C4-2B (cell line): ENCODE results near the gene MAD2L2.

ENCODE experiments used
- CTCF ChIP-seq: fragments of 450-650 bp; conservative IDR thresholded peaks from 2 replicates; pipeline ENCODE4 v1.5.1; 2017; ENCODE audit warnings: mild to moderate bottlenecking
- ZFX ChIP-seq: fragments of 450-650 bp; IDR thresholded peaks from 2 replicates; pipeline ENCODE4 v1.6.1; 2017

- no peak for TF ChIP-seq CTCF
- no peak for TF ChIP-seq ZFX
Observed at GRCh38 chr1:11720525-11720924, 39.6 kb upstream of the MAD2L2 start.
